Dedifferentiated amniotic fluid mesenchymal stem cell (primary cell): ENCODE results near the gene PACSIN1.

Experiments
- DNase-seq: peaks from one replicate; pipeline ENCODE4 v3.0.0-alpha.2; 2016; ENCODE audit errors: extremely low spot score

PACSIN1 gene

DNA sequence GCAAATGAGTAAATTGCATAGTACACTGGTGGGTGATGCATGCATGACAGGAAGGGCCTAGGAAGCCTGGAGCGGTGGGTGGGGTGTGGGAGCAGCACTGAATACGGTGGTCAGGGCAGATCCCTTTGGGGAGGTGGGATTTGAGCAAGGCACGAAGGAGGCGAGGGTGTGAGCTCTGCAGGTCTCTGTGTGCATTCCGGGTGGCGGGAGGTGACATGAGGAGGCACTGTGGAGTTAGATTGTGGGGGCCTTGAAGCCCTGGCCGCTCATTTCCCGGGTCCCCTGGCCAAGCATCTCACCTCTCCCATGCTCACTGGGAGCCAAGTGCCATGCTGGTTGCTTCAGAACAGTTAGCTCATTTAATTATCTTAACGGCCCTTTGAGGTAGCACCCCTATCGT lies 96.5 kb downstream of the PACSIN1 start:
- DNase-seq = no peak

DNA sequence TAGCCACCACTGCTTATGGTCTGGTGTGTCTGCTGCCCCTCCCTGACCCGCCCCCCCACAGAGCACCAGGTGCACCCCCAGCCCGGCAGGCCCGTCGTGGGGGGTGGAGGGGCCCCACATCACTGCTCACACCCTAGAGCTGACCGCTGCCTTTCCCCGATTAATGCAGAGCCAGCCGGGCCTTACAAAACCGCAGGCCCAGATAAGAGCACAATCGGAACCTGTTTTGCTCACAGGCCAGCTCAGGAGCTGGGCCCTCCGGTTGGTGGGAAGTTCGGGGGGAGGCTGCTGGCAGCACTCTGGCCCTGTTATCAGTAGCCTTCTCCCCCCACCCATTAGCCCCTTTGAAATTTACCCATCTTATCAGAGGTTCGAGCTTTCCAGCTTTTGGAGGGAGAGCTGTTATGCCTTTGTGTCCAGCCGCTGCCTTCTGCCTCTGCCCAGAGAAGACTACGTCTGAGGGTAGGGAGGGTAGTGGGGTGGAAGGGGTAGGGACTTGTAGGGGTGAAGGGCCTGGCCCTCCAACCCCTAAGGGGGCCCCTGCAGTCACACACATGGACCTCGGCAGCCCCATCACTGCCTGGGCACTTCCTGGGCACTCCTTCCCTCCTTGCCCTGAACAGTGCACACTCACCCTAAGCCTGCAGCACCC lies 97.1 kb downstream of the PACSIN1 start:
- no peak for DNase-seq

DNA sequence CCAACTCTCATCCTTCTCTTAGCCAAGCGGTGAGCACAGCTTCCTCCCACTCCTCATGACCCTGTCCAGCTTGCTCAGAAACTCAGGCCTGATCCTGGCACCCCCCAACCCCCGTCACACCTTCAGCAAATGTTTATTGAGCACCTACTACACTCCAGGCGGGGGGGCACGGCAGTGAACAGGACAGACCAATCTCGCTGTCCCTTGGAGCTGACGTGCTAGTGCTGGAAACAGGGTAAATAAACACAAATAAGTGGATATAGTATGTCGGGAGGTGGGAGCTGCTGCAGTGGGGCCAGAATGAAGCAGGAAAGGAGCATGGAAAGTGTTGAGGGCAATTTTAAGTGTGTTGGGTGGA lies 97.6 kb downstream of the PACSIN1 start:
- DNase-seq = no peak

DNA sequence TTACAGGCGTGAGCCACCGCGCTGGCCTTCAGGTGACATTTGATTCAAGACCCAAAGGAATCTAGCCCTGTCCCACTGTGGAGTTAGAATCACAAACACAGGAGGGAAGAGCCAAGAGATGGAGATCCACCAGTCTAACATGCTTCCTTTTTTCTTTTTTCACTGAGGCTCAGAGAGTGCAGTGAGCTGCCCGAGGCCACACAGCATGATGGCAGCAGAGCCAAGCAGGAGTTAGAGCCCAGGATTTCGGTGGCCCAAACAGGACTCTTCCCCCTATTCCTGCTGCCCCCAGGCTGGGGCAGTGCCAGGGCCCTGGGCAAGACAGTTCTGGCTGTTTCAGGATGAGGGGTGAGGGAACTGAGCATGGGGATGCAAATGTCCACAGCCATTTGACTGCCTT lies 98.3 kb downstream of the PACSIN1 start:
- DNase-seq = no peak

DNA sequence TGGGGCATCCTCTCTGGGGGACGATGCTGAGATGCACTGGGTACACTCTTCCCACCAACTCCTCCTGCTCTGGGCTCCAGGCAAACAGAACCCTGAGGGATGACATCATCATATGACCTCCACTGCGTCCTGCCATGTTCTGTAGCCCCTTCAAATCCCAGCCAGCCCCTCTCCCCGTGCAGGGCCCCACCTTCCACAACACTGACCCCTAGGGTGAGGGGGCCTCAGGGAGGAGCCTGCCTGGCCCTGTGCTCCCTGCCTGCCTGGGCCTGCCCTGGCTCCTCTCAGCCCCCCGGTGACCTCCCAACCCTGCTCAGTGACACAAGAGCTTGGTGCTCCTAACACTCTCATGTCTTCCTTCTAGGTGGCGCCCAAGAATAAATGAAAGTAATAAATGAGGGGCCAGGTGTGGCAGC lies 99.9 kb downstream of the PACSIN1 start:
- no peak for DNase-seq

DNA sequence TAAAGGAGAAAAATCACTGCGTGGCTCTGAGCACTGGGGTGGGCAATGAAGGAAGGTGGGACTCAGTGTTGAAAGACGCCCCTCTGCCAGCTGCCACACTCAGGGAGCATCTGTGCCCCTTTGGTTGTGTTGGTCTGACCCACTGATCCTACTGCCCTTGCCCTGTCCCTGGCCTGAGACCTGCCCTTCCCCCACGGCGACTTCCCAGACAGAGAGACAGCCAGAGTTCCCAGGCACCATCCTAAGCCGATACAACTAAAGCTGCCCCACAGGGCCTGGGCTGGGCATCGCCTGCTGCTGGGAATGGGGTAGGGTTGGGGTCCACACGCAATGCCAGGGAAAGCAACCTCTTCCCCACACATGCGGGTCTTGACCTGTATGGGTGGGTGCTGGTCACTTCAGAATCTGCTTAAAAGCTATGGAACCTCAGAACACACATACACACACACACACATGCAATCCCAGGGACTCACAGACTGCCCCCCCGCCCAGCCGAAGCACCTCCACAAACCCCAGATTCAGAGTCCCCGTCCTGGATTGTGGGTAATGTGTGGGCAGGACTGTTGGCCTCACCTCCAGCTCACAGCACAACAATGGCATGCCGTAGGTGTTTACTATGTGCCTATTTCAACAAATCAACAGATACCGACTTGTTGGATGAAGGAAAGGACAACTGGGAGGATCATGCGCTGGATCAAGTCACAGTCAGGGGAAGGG lies 101.1 kb downstream of the PACSIN1 start:
- DNase-seq = no peak

DNA sequence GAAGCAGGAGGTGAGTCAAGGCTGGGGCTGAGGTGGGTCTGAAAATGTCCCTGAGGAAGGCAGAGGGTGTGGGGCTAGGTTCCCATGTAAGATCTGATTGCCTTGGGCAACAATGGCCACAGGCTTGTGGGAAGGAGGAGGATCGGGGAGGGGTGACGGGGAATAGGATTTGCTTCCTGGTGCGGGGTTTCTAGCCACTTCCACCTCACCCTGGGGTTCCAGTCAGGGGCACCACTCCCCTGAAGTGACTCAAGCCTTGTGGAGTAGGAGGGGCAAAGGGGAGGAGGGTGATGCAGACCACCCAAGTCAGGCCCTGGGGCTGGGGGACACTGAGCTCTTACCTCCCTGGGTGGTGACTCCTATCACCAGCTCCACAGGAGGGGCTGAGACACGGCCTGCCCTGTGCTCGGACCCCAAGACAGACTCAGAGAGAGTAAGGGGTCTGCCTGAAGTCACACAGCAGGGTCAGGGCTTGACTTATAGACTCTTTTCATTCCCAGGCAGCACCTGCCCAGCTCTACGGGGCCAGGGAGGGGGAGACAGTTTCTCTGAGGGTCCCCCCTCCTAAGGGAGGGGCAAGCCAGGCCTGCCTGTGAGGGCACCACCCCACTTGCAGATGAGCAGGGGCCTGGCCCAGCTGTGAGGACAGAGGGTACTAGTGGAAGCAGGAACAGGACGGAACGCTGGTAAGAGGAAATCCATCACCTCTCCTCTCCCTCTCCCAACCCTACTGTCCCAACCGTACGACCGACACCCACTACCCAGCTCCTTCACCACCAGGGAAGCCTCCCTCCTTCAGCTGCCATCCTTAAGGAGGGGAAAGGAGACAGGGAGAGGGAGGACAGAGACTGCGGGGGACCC lies 102.7 kb downstream of the PACSIN1 start:
- no peak for DNase-seq

DNA sequence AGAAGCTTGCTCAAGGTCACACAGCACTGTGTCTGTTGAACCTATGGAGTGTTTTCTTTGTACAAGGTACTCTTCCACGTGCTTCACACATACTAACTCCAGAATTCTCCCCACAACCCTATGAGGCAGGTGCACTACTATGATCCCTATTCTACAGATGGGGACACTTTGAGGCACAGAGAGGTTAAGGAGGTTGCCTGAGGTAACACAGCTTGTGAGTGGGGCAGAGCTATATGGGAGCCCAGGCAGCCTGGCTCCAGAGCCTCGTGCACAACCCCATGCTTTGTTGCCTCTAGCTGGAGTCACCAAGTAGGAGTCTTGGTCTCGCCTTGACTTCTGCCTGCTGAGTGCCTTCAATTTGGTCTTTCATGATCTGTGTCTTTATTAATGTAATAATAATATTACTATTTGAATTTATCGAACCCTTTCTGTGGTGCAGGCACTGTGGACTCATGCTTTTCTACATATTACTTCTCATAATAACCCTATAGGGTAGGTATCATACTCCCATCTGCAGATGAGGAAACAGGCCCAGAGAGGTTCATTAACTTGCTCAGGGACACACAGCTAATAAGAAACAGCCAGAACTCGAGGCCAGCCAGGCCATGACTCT lies 103.6 kb downstream of the PACSIN1 start:
- no peak for DNase-seq

DNA sequence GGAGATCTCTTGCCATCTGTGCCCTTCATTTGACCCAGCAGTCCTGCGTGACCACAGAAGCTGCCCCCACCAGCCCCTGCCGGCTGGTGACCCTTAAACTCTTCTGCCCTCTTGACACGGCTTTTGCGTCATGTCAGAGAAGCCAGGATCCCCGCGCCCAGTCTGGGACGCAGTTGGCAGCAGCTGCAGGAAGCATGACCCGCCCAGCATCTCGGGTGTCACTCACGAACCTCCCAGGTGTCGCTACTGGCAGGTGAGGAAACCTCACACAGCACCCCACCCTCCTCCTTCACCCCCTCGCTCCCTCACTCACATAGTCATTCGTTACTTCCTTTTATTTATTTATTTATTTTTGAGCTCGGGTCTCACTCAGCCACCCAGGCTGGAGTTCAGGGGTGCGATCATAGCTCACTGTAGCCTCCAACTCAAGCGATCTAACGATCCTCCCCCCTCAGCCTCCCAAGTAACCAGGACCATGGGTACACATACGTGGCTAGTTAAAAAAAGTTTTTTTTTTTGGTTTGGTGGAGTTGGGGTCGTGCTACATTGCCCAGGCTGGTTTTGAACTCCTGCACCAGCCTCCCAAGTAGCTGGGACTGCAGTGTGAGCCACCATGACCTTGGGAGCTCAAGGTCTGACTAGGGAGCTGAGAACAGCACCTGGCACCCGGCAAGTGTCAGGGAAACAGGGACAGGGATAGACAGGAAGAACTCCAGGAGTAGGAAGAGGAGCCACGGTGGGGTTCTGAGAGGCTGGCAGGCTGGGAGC lies 104.4 kb downstream of the PACSIN1 start:
- no peak for DNase-seq

DNA sequence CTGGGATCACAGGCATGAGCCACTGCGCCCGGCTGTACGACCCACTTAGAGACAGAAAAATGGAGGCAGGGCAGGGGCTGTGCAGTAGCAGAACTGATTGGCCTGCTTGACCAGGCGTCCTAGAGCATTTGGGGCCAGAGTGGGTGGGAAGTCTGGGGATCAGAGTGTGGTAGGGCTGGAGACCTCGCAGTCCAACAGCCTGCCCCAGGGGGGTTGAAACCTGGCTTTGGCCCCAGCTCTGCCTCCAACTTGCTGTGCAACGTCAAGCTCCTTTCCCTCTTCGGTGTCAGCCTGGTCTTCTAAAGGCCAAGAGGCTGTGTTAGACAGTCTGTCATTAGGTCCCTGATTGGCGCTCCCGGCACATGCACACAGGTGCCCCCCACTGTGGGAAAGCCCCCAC lies 105.5 kb downstream of the PACSIN1 start:
- DNase-seq = no peak

DNA sequence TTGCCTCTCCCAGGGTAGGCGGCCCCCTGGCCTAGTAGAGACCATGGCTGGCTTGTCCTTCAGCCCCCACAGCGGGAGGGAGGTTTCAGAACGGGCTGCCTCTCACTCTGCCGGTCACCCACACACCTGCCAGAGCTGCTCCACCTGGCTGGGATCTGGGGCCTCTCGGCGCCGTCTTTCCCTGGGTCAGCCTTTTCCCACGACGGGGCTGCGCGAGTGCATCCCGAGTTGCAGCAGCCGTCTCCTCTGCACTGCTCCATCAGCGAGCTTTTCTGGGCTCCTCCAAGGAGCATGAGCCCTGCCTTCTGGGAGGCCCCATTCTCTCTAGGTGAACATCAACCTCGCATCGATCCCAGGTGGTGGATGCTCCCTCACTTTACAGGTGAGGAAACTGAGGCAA lies 106.1 kb downstream of the PACSIN1 start:
- DNase-seq = no peak

DNA sequence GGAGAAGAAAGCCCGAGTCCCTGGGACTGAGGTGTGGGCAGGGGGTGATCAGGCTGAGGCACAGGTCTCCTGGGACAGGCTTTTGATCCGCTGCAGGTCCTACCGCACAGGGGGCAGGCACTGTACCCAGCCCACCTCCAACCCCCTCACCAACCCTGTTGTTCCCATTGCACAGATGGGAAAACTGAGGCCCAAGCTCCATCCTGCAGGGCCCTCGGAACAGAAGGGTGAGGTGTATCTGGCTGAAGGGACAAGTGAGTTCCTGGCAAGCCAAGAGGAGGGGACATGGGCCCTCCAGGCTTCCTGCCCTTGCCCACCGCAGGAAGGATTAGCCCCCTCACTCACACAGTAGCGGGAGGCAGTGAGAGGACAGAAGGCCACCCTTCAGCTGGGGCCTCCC lies 106.7 kb downstream of the PACSIN1 start:
- DNase-seq = no peak

DNA sequence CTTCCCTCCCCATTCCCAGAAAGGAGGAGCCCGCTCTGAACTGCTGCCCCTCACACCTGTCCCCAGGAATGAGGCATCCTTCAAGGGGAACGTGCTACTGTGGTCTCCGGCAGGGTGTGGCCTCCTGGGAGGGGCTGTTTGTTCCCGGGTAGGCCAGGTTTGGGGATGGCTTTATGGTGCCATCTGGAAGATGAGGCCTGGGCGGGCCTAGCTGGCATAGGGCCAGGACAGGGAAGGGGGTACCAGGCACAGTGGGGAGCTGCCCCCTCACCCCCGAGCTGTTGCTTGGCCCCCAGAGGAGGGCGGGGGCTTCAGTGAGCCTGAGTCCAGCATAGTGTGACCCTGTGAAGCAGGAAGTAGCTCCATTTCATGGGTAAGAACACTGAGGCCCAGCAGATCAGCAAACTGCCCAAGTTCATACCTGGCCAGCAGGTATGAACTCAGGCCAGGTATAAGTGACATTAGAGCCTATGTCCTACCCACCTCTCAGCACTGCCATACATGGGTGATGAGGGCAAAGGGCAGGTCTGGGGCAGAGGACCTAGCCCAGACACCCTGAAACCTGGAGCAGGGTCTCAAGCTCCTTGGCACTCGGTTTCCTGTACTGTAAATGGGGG lies 107.8 kb downstream of the PACSIN1 start:
- no peak for DNase-seq

DNA sequence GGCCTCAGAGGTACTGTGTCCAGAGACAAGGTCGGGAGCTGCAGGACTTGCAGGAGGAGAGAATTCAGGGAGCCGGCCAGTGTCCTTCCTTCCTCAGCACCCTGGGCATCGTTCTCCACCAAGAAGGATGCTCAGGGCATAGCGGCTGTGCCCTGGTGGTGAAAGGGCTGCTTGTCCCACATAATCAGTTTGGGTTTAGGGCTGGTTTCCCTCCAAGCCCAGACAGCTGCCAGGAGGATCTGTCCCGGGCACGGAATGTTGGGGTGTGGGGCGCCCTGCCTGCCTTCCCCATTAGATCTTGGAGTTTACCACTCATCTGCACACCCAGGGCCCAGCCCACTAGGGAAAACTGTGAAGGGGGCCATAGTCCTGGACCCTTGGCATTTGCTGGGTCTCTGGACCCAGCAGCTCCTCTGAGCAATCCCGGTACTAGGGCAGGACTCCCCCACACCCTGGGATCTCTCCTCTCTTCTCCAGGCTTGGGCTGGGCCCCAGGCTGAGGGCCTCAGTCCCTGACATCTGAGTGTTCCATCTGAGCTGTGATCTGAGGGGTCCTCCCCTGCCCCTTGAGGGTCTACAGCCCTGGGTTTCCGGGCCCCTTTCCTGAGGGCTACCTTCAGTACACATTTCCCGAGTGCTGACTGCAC lies 108.9 kb downstream of the PACSIN1 start:
- no peak for DNase-seq

DNA sequence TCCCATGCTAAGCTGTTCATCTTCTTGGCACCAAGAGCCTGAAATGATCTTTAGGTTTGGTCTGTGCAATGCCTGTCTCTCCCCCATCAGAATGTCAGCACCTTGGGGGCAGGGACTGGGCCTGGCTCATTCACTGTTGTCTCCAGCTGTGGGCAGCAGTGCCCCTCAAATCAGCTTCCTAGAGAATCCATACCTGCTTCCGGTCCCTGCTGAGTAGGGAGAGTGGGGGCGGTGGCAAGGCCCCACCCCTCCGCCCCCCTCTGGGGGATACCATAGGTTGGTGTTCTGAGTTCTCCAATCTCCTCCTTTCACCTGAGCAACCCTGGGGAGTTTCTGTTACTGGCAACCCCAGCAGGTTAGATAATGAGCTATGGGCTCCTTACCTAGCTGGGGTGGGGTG lies 109.5 kb downstream of the PACSIN1 start:
- no peak for DNase-seq

DNA sequence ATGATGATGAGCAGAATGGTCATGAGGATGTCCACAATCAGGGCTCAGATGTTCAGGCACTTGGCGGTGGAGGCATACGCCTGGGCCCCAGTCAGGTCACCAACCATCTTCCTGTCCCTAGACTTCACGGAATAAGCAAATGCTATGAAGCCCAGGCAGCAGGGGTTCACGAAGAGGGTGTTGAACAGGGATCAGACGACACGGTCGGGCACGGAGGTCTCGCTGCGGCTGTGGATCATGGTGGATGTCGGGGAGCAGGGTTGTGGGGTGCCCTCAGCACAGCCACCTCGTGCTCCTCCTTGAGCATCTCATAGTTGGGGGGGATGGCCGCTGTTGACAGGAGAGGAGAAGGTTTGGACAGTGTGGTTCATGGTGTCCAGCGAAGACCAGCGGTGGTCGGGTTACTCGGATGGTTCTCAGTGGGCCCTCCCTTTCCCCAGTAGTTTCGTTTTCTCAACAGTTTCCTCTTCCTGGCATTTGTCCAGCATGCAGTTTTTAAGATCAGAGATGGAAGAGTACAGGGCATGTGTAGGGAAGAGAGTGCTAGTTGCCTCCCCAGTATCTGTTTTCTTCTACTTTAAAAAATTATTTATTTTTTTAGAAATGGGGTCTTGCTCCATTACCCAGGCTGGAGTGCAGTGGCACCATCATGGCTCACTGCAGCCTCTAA lies 110.5 kb downstream of the PACSIN1 start:
- no peak for DNase-seq

DNA sequence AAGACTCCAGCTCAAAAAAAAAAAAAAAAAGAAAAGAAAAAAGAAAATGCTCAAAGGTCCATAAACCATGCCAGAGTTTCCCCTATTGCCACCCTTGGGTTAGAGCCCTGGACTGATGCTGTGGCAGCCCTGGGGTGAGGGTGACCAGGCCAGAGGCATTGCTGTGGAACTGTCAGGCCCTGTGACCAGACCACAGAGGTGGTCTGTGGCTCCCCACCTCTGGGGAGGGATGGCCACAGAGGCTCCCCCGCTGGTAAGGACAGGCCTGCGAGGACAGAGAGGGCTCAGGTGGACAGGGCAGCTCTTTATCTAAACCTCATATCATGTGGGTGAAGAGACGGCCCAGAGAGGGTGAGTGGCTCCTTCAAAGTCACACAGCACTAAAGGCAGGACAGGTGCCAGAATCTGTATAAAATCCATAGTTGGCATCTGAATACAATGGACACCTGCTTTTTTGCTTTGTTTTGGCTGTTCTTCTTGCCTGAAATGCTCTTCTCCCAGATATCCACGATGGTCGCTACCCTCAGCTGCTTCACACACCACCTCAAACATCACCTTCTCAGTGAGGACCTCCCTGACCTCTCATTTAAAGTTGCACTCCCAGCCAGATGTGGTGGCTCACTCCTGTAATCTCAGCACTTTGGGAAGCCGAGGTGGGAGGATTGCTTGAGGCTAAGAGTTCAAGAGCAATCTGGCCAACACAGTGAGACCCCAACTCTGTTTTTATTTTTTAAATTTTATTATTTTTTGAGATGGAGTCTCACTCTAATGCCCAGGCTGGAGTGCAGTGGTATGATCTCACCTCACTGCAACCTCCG lies 112.8 kb downstream of the PACSIN1 start:
- no peak for DNase-seq

DNA sequence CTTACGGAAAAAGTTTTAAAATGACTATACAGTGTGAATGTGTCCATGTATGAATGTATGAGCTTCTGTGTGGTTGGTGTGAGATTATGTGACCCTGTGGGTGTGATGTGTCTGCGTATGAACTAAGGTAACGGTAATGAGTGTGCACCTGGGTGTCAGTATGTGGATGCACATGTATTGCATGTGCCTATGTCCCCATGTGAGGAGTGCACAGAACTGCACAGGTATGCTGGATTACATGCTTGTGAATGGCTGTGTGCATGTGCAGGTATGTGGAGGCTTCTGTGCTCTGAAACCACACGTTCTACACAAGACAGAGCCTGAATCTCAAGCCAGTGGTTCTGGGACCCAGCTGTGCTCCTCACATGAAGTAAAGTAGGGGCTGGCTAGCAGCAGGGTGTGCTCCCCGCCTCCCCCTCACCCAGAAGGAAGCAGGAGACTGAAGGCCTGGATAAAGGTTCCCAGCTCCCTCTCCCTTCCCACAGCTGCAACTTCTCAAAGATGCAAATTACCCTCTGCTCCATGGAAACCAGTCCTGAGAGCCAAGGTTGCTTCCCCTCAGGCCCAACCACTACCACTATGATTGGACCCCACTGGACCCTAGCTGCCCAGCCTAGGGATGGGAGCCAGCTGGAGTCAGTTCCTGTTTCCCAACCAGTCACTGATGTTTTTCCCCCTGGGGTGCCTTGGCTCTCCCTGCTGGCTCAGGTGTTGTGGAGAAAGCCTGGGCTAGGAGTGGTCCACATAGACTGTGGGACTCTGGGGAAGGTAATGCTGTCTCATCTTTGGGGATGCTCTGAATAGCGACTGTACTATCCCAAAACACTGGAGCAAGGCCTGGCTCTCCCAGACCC lies 115.1 kb downstream of the PACSIN1 start:
- no peak for DNase-seq
